Osteoblast (primary cell): Measurements from ENCODE around the gene NR1I3. TPM values are rescaled to one million over a fixed set of nuclear protein-coding genes. Genes with fewer than 3 reads are reported as not detected.
A peak's percentile ranks its signal among the peaks of the same experiment; 100 is the strongest.

ENCODE experiments used
- DNase-seq: peaks from one replicate; pipeline ENCODE4 v3.0.0; 2011; ENCODE audit warnings: low spot score, mixed read lengths; ENCODE audit not compliant: insufficient read length; ENCODE audit errors: missing footprints
- H2AFZ ChIP-seq: 2 replicates; pipeline ENCODE4 v1.6.0; 2011; ENCODE audit warnings: mild to moderate bottlenecking, low read length
- H3K27ac ChIP-seq: 2 replicates; pipeline ENCODE4 v1.5.1; 2011; ENCODE audit warnings: mild to moderate bottlenecking, low read depth, low read length, moderate library complexity
- H3K27me3 ChIP-seq: 2 replicates; pipeline ENCODE4 v1.6.0; 2012; ENCODE audit warnings: mild to moderate bottlenecking, control low read depth, inconsistent platforms, low read length, moderate library complexity; ENCODE audit not compliant: insufficient read depth
- H3K36me3 ChIP-seq: 2 replicates; pipeline ENCODE4 v1.5.1; 2011; ENCODE audit warnings: mild to moderate bottlenecking, low read length, control low read depth, moderate library complexity; ENCODE audit not compliant: insufficient read depth
- H3K4me1 ChIP-seq: 2 replicates; pipeline ENCODE4 v1.5.1; 2011; ENCODE audit warnings: mild to moderate bottlenecking, low read length, control low read depth, moderate library complexity; ENCODE audit not compliant: insufficient read depth
- H3K4me2 ChIP-seq: 2 replicates; pipeline ENCODE4 v1.6.0; 2011; ENCODE audit warnings: mild to moderate bottlenecking, low read length; ENCODE audit not compliant: insufficient read depth
- H3K4me3 ChIP-seq: fragments of 200-600 bp; sonication (generic); 3 replicates; pipeline ENCODE4 v1.5.1; 2012; ENCODE audit warnings: mild to moderate bottlenecking, low read length, inconsistent platforms; ENCODE audit not compliant: insufficient read depth
- H3K79me2 ChIP-seq: 2 replicates; pipeline ENCODE4 v1.6.0; 2012; ENCODE audit warnings: mild to moderate bottlenecking, low read length, control low read depth, inconsistent platforms; ENCODE audit not compliant: insufficient read depth
- H3K9me3 ChIP-seq: 2 replicates; pipeline ENCODE4 v1.5.1; 2011; ENCODE audit warnings: low read depth, low read length, control low read depth
- H4K20me1 ChIP-seq: 2 replicates; pipeline ENCODE4 v1.6.0; 2012; ENCODE audit warnings: mild to moderate bottlenecking, low read length, control low read depth; ENCODE audit not compliant: insufficient read depth
- total RNA-seq: library from RNA; depleted of rRNA; stranded (reverse); fragments of >200 nt; gene quantifications from 2 replicates; pipeline ENCODE4 v1.2.3, GENCODE V29; 2012
- TF ChIP-seq, protein P1 (sequence below): IDR thresholded peaks from 2 replicates; pipeline ENCODE4 v1.5.1; 2011; ENCODE audit warnings: mild to moderate bottlenecking, low read depth, low read length, moderate library complexity; ENCODE audit errors: extremely low read depth

NR1I3 gene
- total RNA-seq, 1 donor = not detected

GRCh38 chr1:161266836-161267235 is 28.8 kb upstream of the NR1I3 start:
- no peak overlapping the region for H3K4me3 ChIP-seq
- no peaks in the 10 kb centered on the region for H3K79me2 ChIP-seq
- peaks cover 7% of the 10 kb centered on the region for H3K4me1 ChIP-seq
- H4K20me1 ChIP-seq = no peaks in the 10 kb centered on the region
- H3K36me3 ChIP-seq = no peaks in the 10 kb centered on the region
- H2AFZ ChIP-seq = no peak overlapping the region
- TF ChIP-seq, protein P1, sequence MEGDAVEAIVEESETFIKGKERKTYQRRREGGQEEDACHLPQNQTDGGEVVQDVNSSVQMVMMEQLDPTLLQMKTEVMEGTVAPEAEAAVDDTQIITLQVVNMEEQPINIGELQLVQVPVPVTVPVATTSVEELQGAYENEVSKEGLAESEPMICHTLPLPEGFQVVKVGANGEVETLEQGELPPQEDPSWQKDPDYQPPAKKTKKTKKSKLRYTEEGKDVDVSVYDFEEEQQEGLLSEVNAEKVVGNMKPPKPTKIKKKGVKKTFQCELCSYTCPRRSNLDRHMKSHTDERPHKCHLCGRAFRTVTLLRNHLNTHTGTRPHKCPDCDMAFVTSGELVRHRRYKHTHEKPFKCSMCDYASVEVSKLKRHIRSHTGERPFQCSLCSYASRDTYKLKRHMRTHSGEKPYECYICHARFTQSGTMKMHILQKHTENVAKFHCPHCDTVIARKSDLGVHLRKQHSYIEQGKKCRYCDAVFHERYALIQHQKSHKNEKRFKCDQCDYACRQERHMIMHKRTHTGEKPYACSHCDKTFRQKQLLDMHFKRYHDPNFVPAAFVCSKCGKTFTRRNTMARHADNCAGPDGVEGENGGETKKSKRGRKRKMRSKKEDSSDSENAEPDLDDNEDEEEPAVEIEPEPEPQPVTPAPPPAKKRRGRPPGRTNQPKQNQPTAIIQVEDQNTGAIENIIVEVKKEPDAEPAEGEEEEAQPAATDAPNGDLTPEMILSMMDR = no peak
- H3K27me3 ChIP-seq = peaks cover 3% of the 10 kb centered on the region
- no peak overlapping the region for H3K27ac ChIP-seq
- H3K9me3 ChIP-seq = no peaks in the 10 kb centered on the region
- no peak overlapping the region for H3K4me2 ChIP-seq
- no peak for DNase-seq

DNA sequence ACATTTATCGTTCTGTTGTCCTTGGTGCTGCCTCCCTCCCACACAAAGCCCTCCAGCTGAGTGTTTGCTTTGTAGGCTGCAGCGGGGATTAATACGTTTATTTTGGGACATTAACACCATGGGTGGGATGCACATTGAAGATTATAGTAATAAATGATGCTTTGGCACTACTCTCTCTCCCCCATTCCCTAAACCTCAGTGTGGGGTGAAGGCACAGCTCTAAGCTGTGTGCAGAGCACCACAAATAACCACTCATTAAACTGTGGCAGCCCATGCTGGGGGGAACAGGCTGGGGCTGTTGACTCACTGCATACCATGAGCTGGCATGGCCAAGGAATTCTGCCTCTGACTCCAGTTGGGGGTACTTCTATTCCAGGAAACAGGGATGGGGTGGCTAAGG is 28.2 kb upstream of the NR1I3 start:
- no peaks in the 10 kb centered on the region for H3K79me2 ChIP-seq
- peaks cover 7% of the 10 kb centered on the region for H3K4me1 ChIP-seq
- H3K4me2 ChIP-seq = no peak overlapping the region
- no peaks in the 10 kb centered on the region for H3K36me3 ChIP-seq
- DNase-seq = peak; percentile 92
- no peak overlapping the region for H3K27ac ChIP-seq
- H3K9me3 ChIP-seq = no peaks in the 10 kb centered on the region
- H3K27me3 ChIP-seq = peaks cover 10% of the 10 kb centered on the region
- H4K20me1 ChIP-seq = no peaks in the 10 kb centered on the region
- H3K4me3 ChIP-seq = no peak overlapping the region
- TF ChIP-seq, protein P1 = no peak
- H2AFZ ChIP-seq = no peak overlapping the region

GRCh38 chr1:161265305-161265704 is 27.3 kb upstream of the NR1I3 start:
- TF ChIP-seq, protein P1 = no peak
- no peak for DNase-seq

DNA sequence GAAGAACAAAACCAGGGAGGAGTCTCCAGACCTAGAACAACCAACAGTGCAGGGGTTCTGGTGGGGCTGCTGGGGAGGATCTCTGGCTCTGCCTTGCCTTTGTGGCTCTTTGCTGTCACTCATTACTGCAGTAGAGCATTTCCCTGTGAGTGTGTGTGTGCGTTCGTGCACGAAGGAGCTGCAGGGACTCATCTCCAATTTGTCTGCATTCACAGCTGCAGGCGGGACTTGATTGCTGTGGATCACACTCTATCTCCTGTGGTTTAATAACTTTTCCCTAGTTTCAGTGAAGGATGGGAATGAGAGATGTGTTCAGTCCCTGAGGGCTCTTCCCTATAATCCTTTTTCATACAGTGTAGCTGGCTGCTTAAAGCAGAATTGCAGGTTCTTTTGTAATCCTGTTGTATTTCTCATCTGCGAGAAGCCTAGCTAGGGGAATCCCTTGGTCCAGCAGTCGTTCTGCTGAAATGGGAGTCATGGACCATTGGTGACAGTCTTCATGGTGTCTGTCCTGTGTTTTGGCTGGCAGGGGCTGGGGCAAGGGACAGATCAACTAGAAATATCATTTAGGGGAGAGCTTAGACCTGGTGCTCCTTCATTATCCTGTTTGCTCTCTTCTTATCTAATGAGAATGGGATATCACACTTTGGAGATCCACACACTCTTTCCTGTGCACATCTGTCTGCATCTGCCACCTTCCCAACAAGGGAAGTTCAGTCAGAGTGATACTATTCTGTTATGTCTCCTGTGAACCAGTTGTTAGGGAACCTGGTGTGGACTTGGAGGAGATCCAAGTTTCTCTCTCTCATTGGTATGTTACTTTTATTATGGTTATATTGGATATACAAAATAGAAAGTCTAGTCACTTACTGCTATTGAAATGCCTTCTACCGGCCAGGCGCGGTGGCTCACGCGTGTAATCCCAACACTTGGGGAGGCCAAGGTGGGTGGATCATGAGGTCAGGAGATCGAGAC is 23.5 kb upstream of the NR1I3 start:
- Histone ChIP-seq H3K27ac (no peak overlapping the region), H3K4me1 (peaks cover 12% of the 10 kb centered on the region), H3K27me3 (peaks cover 41% of the 10 kb centered on the region), H3K4me3 (no peak overlapping the region), H3K36me3 (no peaks in the 10 kb centered on the region), H2AFZ (no peak overlapping the region), H4K20me1 (no peaks in the 10 kb centered on the region), H3K79me2 (no peaks in the 10 kb centered on the region), H3K9me3 (no peaks in the 10 kb centered on the region), H3K4me2 (no peak overlapping the region)
- TF ChIP-seq, protein P1 = no peak
- DNase-seq = no peak

More at GRCh38 chr1:161265305-161265704, 27.3 kb upstream of the NR1I3 start:
- Histone ChIP-seq H3K79me2 (no peaks in the 10 kb centered on the region), H3K4me1 (peaks cover 7% of the 10 kb centered on the region), H3K9me3 (no peaks in the 10 kb centered on the region), H3K27me3 (peaks cover 19% of the 10 kb centered on the region), H2AFZ (no peak overlapping the region), H4K20me1 (no peaks in the 10 kb centered on the region), H3K27ac (no peak overlapping the region), H3K4me2 (no peak overlapping the region), H3K36me3 (no peaks in the 10 kb centered on the region), H3K4me3 (no peak overlapping the region)
